ENCODE measurements around the gene AGBL4. TPM values are rescaled to one million over a fixed set of nuclear protein-coding genes. Genes with fewer than 3 reads are reported as not detected.

AGBL4 gene
- polyA plus RNA-seq, 4 donors, result 0.10 to 0.16 TPM; not detected in 2

GRCh38 chr1:48726557-48727215 lies 1297.1 kb downstream of the AGBL4 start:
- FAIRE-seq (no peak), DNase-seq (peak in 1 of 2 donors; percentile 3)
- WGBS, 3 donors, result 44 to 71% (median 57%) methylated on average over 4 of the region's 4 CpGs
- Histone ChIP-seq H3K36me3 (ENCODE audit: control insufficient read depth in 3 of 3, insufficient read depth in 2 of 3, low read depth in 1 of 3, low read length in 3 of 3) (peaks cover 0 to 2% (median 0%) of the 10 kb centered on the region in 3 donors), H3K27me3 (ENCODE audit: control insufficient read depth in 3 of 3, insufficient read depth in 3 of 3, low read length in 3 of 3) (no peaks in the 10 kb centered on the region), H3K4me1 (ENCODE audit: control insufficient read depth in 3 of 3, insufficient read depth in 2 of 3, low read depth in 1 of 3, low read length in 2 of 3) (no peaks in the 10 kb centered on the region), H3K27ac (ENCODE audit: low read depth in 1 of 3, low read length in 2 of 3) (no peak overlapping the region), H3K9me3 (ENCODE audit: control insufficient read depth in 2 of 2, insufficient read depth in 1 of 2, low read depth in 1 of 2, low read length in 1 of 2) (no peaks in the 10 kb centered on the region), H3K4me3 (ENCODE audit: low read depth in 1 of 3, low read length in 3 of 3) (no peak overlapping the region)

- FAIRE-seq, result no peak
- no peak for DNase-seq
These were observed 1297.6 kb downstream of the AGBL4 start for GRCh38 chr1:48726139-48726538.

GRCh38 chr1:48725341-48726046 lies 1298.3 kb downstream of the AGBL4 start:
- Histone ChIP-seq H3K27me3 (ENCODE audit: control insufficient read depth in 3 of 3, insufficient read depth in 3 of 3, low read length in 3 of 3) (no peaks in the 10 kb centered on the region), H3K9me3 (ENCODE audit: control insufficient read depth in 2 of 2, insufficient read depth in 1 of 2, low read depth in 1 of 2, low read length in 1 of 2) (no peaks in the 10 kb centered on the region), H3K36me3 (ENCODE audit: control insufficient read depth in 3 of 3, insufficient read depth in 2 of 3, low read depth in 1 of 3, low read length in 3 of 3) (peaks cover 0 to 2% (median 0%) of the 10 kb centered on the region in 3 donors), H3K4me1 (ENCODE audit: control insufficient read depth in 3 of 3, insufficient read depth in 2 of 3, low read depth in 1 of 3, low read length in 2 of 3) (no peaks in the 10 kb centered on the region), H3K4me3 (ENCODE audit: low read depth in 1 of 3, low read length in 3 of 3) (no peak overlapping the region), H3K27ac (ENCODE audit: low read depth in 1 of 3, low read length in 2 of 3) (no peak overlapping the region)
- DNase-seq (no peak), FAIRE-seq (no peak)
- WGBS, 3 donors, result 79 to 94% (median 86%) methylated on average over 5 of the region's 5 CpGs

More at GRCh38 chr1:48726139-48726538, 1297.6 kb downstream of the AGBL4 start:
- Histone ChIP-seq H3K4me1 (ENCODE audit: control insufficient read depth in 3 of 3, insufficient read depth in 2 of 3, low read depth in 1 of 3, low read length in 2 of 3) (no peaks in the 10 kb centered on the region), H3K27ac (ENCODE audit: low read depth in 1 of 3, low read length in 2 of 3) (no peak overlapping the region), H3K9me3 (ENCODE audit: control insufficient read depth in 2 of 2, insufficient read depth in 1 of 2, low read depth in 1 of 2, low read length in 1 of 2) (no peaks in the 10 kb centered on the region), H3K36me3 (ENCODE audit: control insufficient read depth in 3 of 3, insufficient read depth in 2 of 3, low read depth in 1 of 3, low read length in 3 of 3) (peaks cover 0 to 2% (median 0%) of the 10 kb centered on the region in 3 donors), H3K27me3 (ENCODE audit: control insufficient read depth in 3 of 3, insufficient read depth in 3 of 3, low read length in 3 of 3) (no peaks in the 10 kb centered on the region), H3K4me3 (ENCODE audit: low read depth in 1 of 3, low read length in 3 of 3) (no peak overlapping the region)
- 94 to 95% (median 95%) methylated on average over 2 of the region's 2 CpGs for WGBS, 3 donors

GRCh38 chr1:48720929-48721328 lies 1302.8 kb downstream of the AGBL4 start:
- no peak for FAIRE-seq
- no peaks in the 10 kb centered on the region for H3K36me3 ChIP-seq (ENCODE audit: control insufficient read depth in 3 of 3, insufficient read depth in 2 of 3, low read depth in 1 of 3, low read length in 3 of 3)
- no peak for DNase-seq
- no peak overlapping the region for H3K4me3 ChIP-seq (ENCODE audit: low read depth in 1 of 3, low read length in 3 of 3)
- no peaks in the 10 kb centered on the region for H3K27me3 ChIP-seq (ENCODE audit: control insufficient read depth in 3 of 3, insufficient read depth in 3 of 3, low read length in 3 of 3)
- no peaks in the 10 kb centered on the region for H3K9me3 ChIP-seq (ENCODE audit: control insufficient read depth in 2 of 2, insufficient read depth in 1 of 2, low read depth in 1 of 2, low read length in 1 of 2)
- no peaks in the 10 kb centered on the region for H3K4me1 ChIP-seq (ENCODE audit: control insufficient read depth in 3 of 3, insufficient read depth in 2 of 3, low read depth in 1 of 3, low read length in 2 of 3)
- H3K27ac ChIP-seq (ENCODE audit: low read depth in 1 of 3, low read length in 2 of 3), result no peak overlapping the region

GRCh38 chr1:48718705-48719104 lies 1305.0 kb downstream of the AGBL4 start:
- 58 to 75% (median 71%) methylated on average over 4 of the region's 4 CpGs for WGBS, 3 donors
- DNase-seq (no peak), FAIRE-seq (no peak)
- Histone ChIP-seq H3K27me3 (ENCODE audit: control insufficient read depth in 3 of 3, insufficient read depth in 3 of 3, low read length in 3 of 3) (no peaks in the 10 kb centered on the region), H3K36me3 (ENCODE audit: control insufficient read depth in 3 of 3, insufficient read depth in 2 of 3, low read depth in 1 of 3, low read length in 3 of 3) (no peaks in the 10 kb centered on the region), H3K27ac (ENCODE audit: low read depth in 1 of 3, low read length in 2 of 3) (no peak overlapping the region), H3K9me3 (ENCODE audit: control insufficient read depth in 2 of 2, insufficient read depth in 1 of 2, low read depth in 1 of 2, low read length in 1 of 2) (no peaks in the 10 kb centered on the region), H3K4me1 (ENCODE audit: control insufficient read depth in 3 of 3, insufficient read depth in 2 of 3, low read depth in 1 of 3, low read length in 2 of 3) (no peaks in the 10 kb centered on the region), H3K4me3 (ENCODE audit: low read depth in 1 of 3, low read length in 3 of 3) (no peak overlapping the region)

GRCh38 chr1:48718116-48718630 lies 1305.6 kb downstream of the AGBL4 start:
- no peaks in the 10 kb centered on the region for H3K27me3 ChIP-seq (ENCODE audit: control insufficient read depth in 3 of 3, insufficient read depth in 3 of 3, low read length in 3 of 3)
- DNase-seq, result no peak
- no peak overlapping the region for H3K27ac ChIP-seq (ENCODE audit: low read depth in 1 of 3, low read length in 2 of 3)
- no peaks in the 10 kb centered on the region for H3K9me3 ChIP-seq (ENCODE audit: control insufficient read depth in 2 of 2, insufficient read depth in 1 of 2, low read depth in 1 of 2, low read length in 1 of 2)
- no peak overlapping the region for H3K4me3 ChIP-seq (ENCODE audit: low read depth in 1 of 3, low read length in 3 of 3)
- no peaks in the 10 kb centered on the region for H3K4me1 ChIP-seq (ENCODE audit: control insufficient read depth in 3 of 3, insufficient read depth in 2 of 3, low read depth in 1 of 3, low read length in 2 of 3)
- FAIRE-seq, result no peak
- H3K36me3 ChIP-seq (ENCODE audit: control insufficient read depth in 3 of 3, insufficient read depth in 2 of 3, low read depth in 1 of 3, low read length in 3 of 3), result no peaks in the 10 kb centered on the region

GRCh38 chr1:48717082-48717481 lies 1306.7 kb downstream of the AGBL4 start:
- no peaks in the 10 kb centered on the region for H3K36me3 ChIP-seq (ENCODE audit: control insufficient read depth in 3 of 3, insufficient read depth in 2 of 3, low read depth in 1 of 3, low read length in 3 of 3)
- DNase-seq (no peak), FAIRE-seq (no peak)
- no peak overlapping the region for H3K27ac ChIP-seq (ENCODE audit: low read depth in 1 of 3, low read length in 2 of 3)
- H3K9me3 ChIP-seq (ENCODE audit: control insufficient read depth in 2 of 2, insufficient read depth in 1 of 2, low read depth in 1 of 2, low read length in 1 of 2), result no peaks in the 10 kb centered on the region
- H3K27me3 ChIP-seq (ENCODE audit: control insufficient read depth in 3 of 3, insufficient read depth in 3 of 3, low read length in 3 of 3), result no peaks in the 10 kb centered on the region
- 95 to 99% (median 96%) methylated on average over 1 of the region's 1 CpG for WGBS, 3 donors
- H3K4me1 ChIP-seq (ENCODE audit: control insufficient read depth in 3 of 3, insufficient read depth in 2 of 3, low read depth in 1 of 3, low read length in 2 of 3), result no peaks in the 10 kb centered on the region
- no peak overlapping the region for H3K4me3 ChIP-seq (ENCODE audit: low read depth in 1 of 3, low read length in 3 of 3)

GRCh38 chr1:48715921-48716320 lies 1307.8 kb downstream of the AGBL4 start:
- Histone ChIP-seq H3K4me1 (ENCODE audit: control insufficient read depth in 3 of 3, insufficient read depth in 2 of 3, low read depth in 1 of 3, low read length in 2 of 3) (no peaks in the 10 kb centered on the region), H3K36me3 (ENCODE audit: control insufficient read depth in 3 of 3, insufficient read depth in 2 of 3, low read depth in 1 of 3, low read length in 3 of 3) (no peaks in the 10 kb centered on the region), H3K27me3 (ENCODE audit: control insufficient read depth in 3 of 3, insufficient read depth in 3 of 3, low read length in 3 of 3) (no peaks in the 10 kb centered on the region), H3K4me3 (ENCODE audit: low read depth in 1 of 3, low read length in 3 of 3) (no peak overlapping the region), H3K9me3 (ENCODE audit: control insufficient read depth in 2 of 2, insufficient read depth in 1 of 2, low read depth in 1 of 2, low read length in 1 of 2) (no peaks in the 10 kb centered on the region), H3K27ac (ENCODE audit: low read depth in 1 of 3, low read length in 2 of 3) (no peak overlapping the region)
- no peak for FAIRE-seq
- WGBS, 3 donors, result 81 to 90% (median 85%) methylated on average over 5 of the region's 5 CpGs
- no peak for DNase-seq
